HepG2 (cell line): ENCODE measurements around the gene ZNF367. TPM values are rescaled to one million over a fixed set of nuclear protein-coding genes. Genes with fewer than 3 reads are reported as not detected.

ENCODE experiments used
- DZIP1 ChIP-seq: sonication (generic); formaldehyde crosslinking; IDR thresholded peaks from 2 replicates; pipeline ENCODE4 v1.5.0; 2020; ENCODE audit warnings: mild to moderate bottlenecking, missing genetic modification reagents
- GFI1 ChIP-seq: sonication (generic); formaldehyde crosslinking; IDR thresholded peaks from 2 replicates; pipeline ENCODE4 v1.5.0; 2020; ENCODE audit warnings: missing genetic modification reagents, mild to moderate bottlenecking, borderline replicate concordance
- PHF21A ChIP-seq: sonication (generic); formaldehyde crosslinking; IDR thresholded peaks from 2 replicates; pipeline ENCODE4 v1.5.0; 2020; ENCODE audit warnings: mild to moderate bottlenecking, missing genetic modification reagents
- SIN3B ChIP-seq: fragments of 150-350 bp; IDR thresholded peaks from 2 replicates; pipeline ENCODE4 v1.6.1; 2014; ENCODE audit warnings: low read length
- SNRNP70 ChIP-seq: fragments of 200-400 bp; formaldehyde crosslinking; IDR thresholded peaks from 2 replicates; pipeline ENCODE4 v1.6.1; 2017; ENCODE audit warnings: mild to moderate bottlenecking, low read depth, low read length, moderate library complexity
- TFAP4 ChIP-seq: sonication (generic); IDR thresholded peaks from 2 replicates; pipeline ENCODE4 v1.6.1; 2016; ENCODE audit warnings: low read depth, borderline replicate concordance
- ZNF253 ChIP-seq: sonication (generic); formaldehyde crosslinking; IDR thresholded peaks from 2 replicates; pipeline ENCODE4 v1.8.0; 2022; ENCODE audit warnings: mild to moderate bottlenecking, missing genetic modification reagents, borderline replicate concordance
- ZNF407 ChIP-seq: sonication (generic); formaldehyde crosslinking; IDR thresholded peaks from one replicate; pipeline ENCODE4 v1.5.1; 2020; ENCODE audit warnings: mild to moderate bottlenecking, missing genetic modification reagents; ENCODE audit errors: not compliant biosample characterization
- polyA plus RNA-seq, 8 experiments: library from polyadenylated mRNA; depleted of rRNA in 3 of 8; stranded (reverse) in 7 of 8; unstranded in 1 of 8; fragments of >200 nt; fragmentation: Illumina TruSeq in 4 of 8; extraction: Trizol in 4 of 8; gene quantifications; 2 replicates each; pipeline versions ENCODE4 v1.2.1 to v1.2.3, GENCODE V29; 2011 to 2016; ENCODE audit warnings: low read depth in 4 of 8, missing spikeins in 1 of 8, mixed read lengths in 1 of 8; ENCODE audit not compliant: insufficient read depth in 1 of 8
- total RNA-seq, 5 experiments: library from RNA; depleted of rRNA; stranded (reverse); fragments of >200 nt; fragmentation: Illumina TruSeq; extraction: Trizol; gene quantifications; 2 replicates each; pipeline ENCODE4 v1.2.3, GENCODE V29; 2016; ENCODE audit warnings: low read depth in 1 of 5
- TF ChIP-seq, protein P1 (sequence below): sonication (generic); formaldehyde crosslinking; IDR thresholded peaks from 2 replicates; pipeline ENCODE4 v1.4.0; 2020; ENCODE audit warnings: missing genetic modification reagents

The ZNF367 gene
- total and polyA plus RNA-seq, 2 of the 13 experiments (the other 11 are each of a cell fraction or from before 2014, with no cell fraction given): 2.9 to 7.7 TPM

- TF ChIP-seq, protein P1, sequence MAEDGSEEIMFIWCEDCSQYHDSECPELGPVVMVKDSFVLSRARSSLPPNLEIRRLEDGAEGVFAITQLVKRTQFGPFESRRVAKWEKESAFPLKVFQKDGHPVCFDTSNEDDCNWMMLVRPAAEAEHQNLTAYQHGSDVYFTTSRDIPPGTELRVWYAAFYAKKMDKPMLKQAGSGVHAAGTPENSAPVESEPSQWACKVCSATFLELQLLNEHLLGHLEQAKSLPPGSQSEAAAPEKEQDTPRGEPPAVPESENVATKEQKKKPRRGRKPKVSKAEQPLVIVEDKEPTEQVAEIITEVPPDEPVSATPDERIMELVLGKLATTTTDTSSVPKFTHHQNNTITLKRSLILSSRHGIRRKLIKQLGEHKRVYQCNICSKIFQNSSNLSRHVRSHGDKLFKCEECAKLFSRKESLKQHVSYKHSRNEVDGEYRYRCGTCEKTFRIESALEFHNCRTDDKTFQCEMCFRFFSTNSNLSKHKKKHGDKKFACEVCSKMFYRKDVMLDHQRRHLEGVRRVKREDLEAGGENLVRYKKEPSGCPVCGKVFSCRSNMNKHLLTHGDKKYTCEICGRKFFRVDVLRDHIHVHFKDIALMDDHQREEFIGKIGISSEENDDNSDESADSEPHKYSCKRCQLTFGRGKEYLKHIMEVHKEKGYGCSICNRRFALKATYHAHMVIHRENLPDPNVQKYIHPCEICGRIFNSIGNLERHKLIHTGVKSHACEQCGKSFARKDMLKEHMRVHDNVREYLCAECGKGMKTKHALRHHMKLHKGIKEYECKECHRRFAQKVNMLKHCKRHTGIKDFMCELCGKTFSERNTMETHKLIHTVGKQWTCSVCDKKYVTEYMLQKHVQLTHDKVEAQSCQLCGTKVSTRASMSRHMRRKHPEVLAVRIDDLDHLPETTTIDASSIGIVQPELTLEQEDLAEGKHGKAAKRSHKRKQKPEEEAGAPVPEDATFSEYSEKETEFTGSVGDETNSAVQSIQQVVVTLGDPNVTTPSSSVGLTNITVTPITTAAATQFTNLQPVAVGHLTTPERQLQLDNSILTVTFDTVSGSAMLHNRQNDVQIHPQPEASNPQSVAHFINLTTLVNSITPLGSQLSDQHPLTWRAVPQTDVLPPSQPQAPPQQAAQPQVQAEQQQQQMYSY: no peak
- peak; percentile 96 for TF ChIP-seq PHF21A
- TF ChIP-seq ZNF253 (CRISPR knock-in tag): no peak
- TF ChIP-seq DZIP1: no peak
- peak; percentile 80 for TF ChIP-seq GFI1 (CRISPR knock-in tag)
- no peak for TF ChIP-seq SIN3B
- peak; percentile 83; the same call in 1 of the 2 replicates for TF ChIP-seq TFAP4
- TF ChIP-seq ZNF407 (CRISPR knock-in tag): peak; percentile 48
- TF ChIP-seq SNRNP70: no peak
These were observed 27.0 kb downstream of the ZNF367 start (continued) for GRCh38 chr9:96391021-96391765.
